Pancreas (tissue), 10 donors: Measurements from ENCODE around the gene AP2M1. TPM values are rescaled to one million over a fixed set of nuclear protein-coding genes. Genes with fewer than 3 reads are reported as not detected.

Experiments used
- ATAC-seq, 4 donors: fragments of 200-7000 bp; cut with Tn5 transposase; one replicate each; pipeline versions ENCODE4 v1.8.0 to v1.9.1; 2020; ENCODE audit warnings: mild to moderate bottlenecking in 4 of 4, moderate library complexity in 4 of 4
- DNase-seq, 6 donors: peaks; one replicate each; pipeline ENCODE4 v3.0.0-alpha.2; 2020
- FAIRE-seq: peaks from 2 replicates; lab custom pipeline; 2012; peaks lifted over from hg19 to GRCh38; lab: Jason Lieb, UNC
- H3K27ac ChIP-seq, 4 donors: fragments of 200-600 bp; sonication (generic); 1 replicate in 3 of 4; 2 replicates in 1 of 4; pipeline versions ENCODE4 v1.5.0 to v1.8.0; 2020
- H3K27me3 ChIP-seq, 4 donors: fragments of 200-600 bp; one replicate each; pipeline ENCODE4 v1.8.0; 2021
- H3K36me3 ChIP-seq, 3 donors: fragments of 200-600 bp; sonication (generic) in 1 of 3; one replicate each; pipeline versions ENCODE4 v1.5.0 to v1.8.0; 2020 to 2021
- H3K4me1 ChIP-seq, 3 donors: fragments of 200-600 bp; one replicate each; pipeline ENCODE4 v1.8.0; 2021
- H3K4me3 ChIP-seq, 4 donors: fragments of 200-600 bp; sonication (generic) in 2 of 4; one replicate each; pipeline versions ENCODE4 v1.5.0 to v1.8.0; 2020 to 2021
- H3K9me3 ChIP-seq, 4 donors: fragments of 200-600 bp; one replicate each; pipeline ENCODE4 v1.8.0; 2021
- CTCF ChIP-seq, 4 donors: fragments of 200-600 bp; sonication (generic) in 3 of 4; IDR thresholded peaks; one replicate each; pipeline versions ENCODE4 v1.5.0 to v1.8.0; 2021; ENCODE audit warnings: antibody characterized with exemption in 4 of 4
- WGBS, 2 donors: extraction: QIAGEN DNeasy Blood & Tissue Kit; methylation state at CpG; one replicate each; pipeline ENCODE4 v1.1.7; 2013; 5-methylcytosine and 5-hydroxymethylcytosine counted together
- intact Hi-C, 3 donors: fragments of 100-400 bp; cut with DNase I; formaldehyde crosslinking; loops; one replicate each; pipeline versions ENCODE4 v1.11.1 to v1.14.2; 2022
- polyA plus RNA-seq, 2 donors: library from polyadenylated mRNA; stranded (reverse); fragments of 200-250 nt; gene quantifications; one replicate each; pipeline ENCODE4 v1.2.3, GENCODE V29; 2013
- total RNA-seq, 6 donors: library from RNA; stranded (reverse); fragmentation: NEBNext Ultra II Directional in 4 of 6; extraction: Animal tissue kit (Norgen Biotek cat#: 25700) in 4 of 6; gene quantifications; one replicate each; pipeline versions ENCODE4 v1.2.1 to v1.2.4, GENCODE V29; 2021 to 2023
- donor health status: healthy with polysubstance abuse.
- donor health status: DM: no; HTN: no; CAD: no; lungs with moderate emphysema.
- donor health status: DM: no; HTN: no; CAD: no.
- donor health status: control.
- donor health status: control.
- donor health status: Bipolar disorder and iron deficiency.
- donor health status: DM: yes; HTN: yes; CAD: no.
- donor health status: DM: no; HTN: no; CAD: no.
- donor health status: DM: no; HTN: no; CAD: no.
- donor health status: DM: yes; HTN: yes; CAD: no.

Gene AP2M1
- total and polyA plus RNA-seq, 8 donors: 67.8 to 136 (median 81.8) TPM

- WGBS, 2 donors: 91 to 92% methylated on average over 13 of the region's 13 CpGs
- ATAC-seq: no peak
- H3K9me3 ChIP-seq: no peaks in the 10 kb centered on the region
- no peak overlapping the region for H3K4me3 ChIP-seq
- no peak overlapping the region for H3K27ac ChIP-seq
- H3K36me3 ChIP-seq: peaks cover 8 to 57% (median 43%) of the 10 kb centered on the region in 3 donors
- H3K27me3 ChIP-seq: no peaks in the 10 kb centered on the region
- TF ChIP-seq CTCF (IDR thresholded peaks at IDR 0.05): no peak
- intact Hi-C loops: no loop called here
- no peak for DNase-seq
- no peak for FAIRE-seq
- H3K4me1 ChIP-seq: peaks cover 0 to 18% (median 0%) of the 10 kb centered on the region in 3 donors
Observed at GRCh38 chr3:184189421-184189820, 14.8 kb downstream of the AP2M1 start.

GRCh38 chr3:184192889-184193288 is 18.2 kb downstream of the AP2M1 start:
- FAIRE-seq: no peak
- intact Hi-C loops: loop anchor here in 1 of 3 donors (10.0 kb wide), 1 partner anchor 52 kb away; the partner anchor contains the start of genes ALG3 and EEF1AKMT4

GRCh38 chr3:184193991-184194539 is 19.4 kb downstream of the AP2M1 start:
- H3K36me3 ChIP-seq: peaks cover 8 to 64% (median 44%) of the 10 kb centered on the region in 3 donors
- DNase-seq: no peak
- intact Hi-C loops: loop anchor here in 1 of 3 donors (10.0 kb wide), 1 partner anchor 51 kb away; the partner anchor contains the start of genes ALG3 and EEF1AKMT4
- H3K27ac ChIP-seq: no peak overlapping the region
- WGBS, 2 donors: 80 to 84% methylated on average over 9 of the region's 9 CpGs
- no peaks in the 10 kb centered on the region for H3K27me3 ChIP-seq
- H3K9me3 ChIP-seq: no peaks in the 10 kb centered on the region
- no peak for FAIRE-seq
- H3K4me3 ChIP-seq: no peak overlapping the region
- H3K4me1 ChIP-seq: no peaks in the 10 kb centered on the region
- no peak for ATAC-seq
- TF ChIP-seq CTCF (IDR thresholded peaks at IDR 0.05): no peak

More at GRCh38 chr3:184192889-184193288, 18.2 kb downstream of the AP2M1 start:
- H3K27ac ChIP-seq: no peak overlapping the region
- TF ChIP-seq CTCF (IDR thresholded peaks at IDR 0.05): no peak
- H3K36me3 ChIP-seq: peaks cover 8 to 67% (median 44%) of the 10 kb centered on the region in 3 donors
- peak in 1 of 6 donors; percentile 59 for DNase-seq
- H3K4me1 ChIP-seq: no peaks in the 10 kb centered on the region
- H3K9me3 ChIP-seq: no peaks in the 10 kb centered on the region
- no peak for ATAC-seq
- H3K4me3 ChIP-seq: no peak overlapping the region
- H3K27me3 ChIP-seq: no peaks in the 10 kb centered on the region
- 92% methylated on average over 10 of the region's 10 CpGs for WGBS, 2 donors

GRCh38 chr3:184196536-184196935 is 21.9 kb downstream of the AP2M1 start:
- H3K4me1 ChIP-seq: no peaks in the 10 kb centered on the region
- ATAC-seq: peak in 2 of 4 donors; percentile 59 to 64
- TF ChIP-seq CTCF (IDR thresholded peaks at IDR 0.05): no peak
- no peaks in the 10 kb centered on the region for H3K9me3 ChIP-seq
- no peak for DNase-seq
- no peak overlapping the region for H3K4me3 ChIP-seq
- H3K36me3 ChIP-seq: peaks cover 8 to 39% (median 30%) of the 10 kb centered on the region in 3 donors
- FAIRE-seq: no peak
- WGBS, 2 donors: 67 to 70% methylated on average over 6 of the region's 6 CpGs
- no peak overlapping the region for H3K27ac ChIP-seq
- intact Hi-C loops: loop anchor here in 1 of 3 donors (10.0 kb wide), 1 partner anchor 48 kb away; the partner anchor contains the start of genes ALG3 and EEF1AKMT4
- no peaks in the 10 kb centered on the region for H3K27me3 ChIP-seq

- Histone ChIP-seq H3K27me3 (no peaks in the 10 kb centered on the region), H3K4me1 (no peaks in the 10 kb centered on the region), H3K9me3 (no peaks in the 10 kb centered on the region), H3K27ac (no peak overlapping the region), H3K36me3 (peaks cover 5 to 19% (median 10%) of the 10 kb centered on the region in 3 donors), H3K4me3 (no peak overlapping the region)
- no peak for DNase-seq
- ATAC-seq: no peak
- no peak for FAIRE-seq
- no peak for TF ChIP-seq CTCF (IDR thresholded peaks at IDR 0.05)
- 81 to 88% methylated on average over 9 of the region's 9 CpGs for WGBS, 2 donors
- intact Hi-C loops: loop anchor here in 1 of 3 donors (10.0 kb wide), 1 partner anchor 46 kb away; the partner anchor contains the start of genes ALG3 and EEF1AKMT4
Observed at GRCh38 chr3:184198509-184198908, 23.9 kb downstream of the AP2M1 start.
